HG02840 (cell line): ENCODE data around the gene FGF5.

Experiments
- ATAC-seq: cut with Tn5 transposase; IDR thresholded peaks from one replicate; pipeline ENCODE4 v1.9.1; 2021; ENCODE audit warnings: mild to moderate bottlenecking, moderate library complexity, moderate number of reproducible peaks; ENCODE audit not compliant: unreplicated experiment, low FRiP score

Gene FGF5

GRCh38 chr4:80333121-80333520 lies 66.7 kb downstream of the FGF5 start:
- no peak for ATAC-seq

- no peak for ATAC-seq
Observed at GRCh38 chr4:80334568-80334967, 68.1 kb downstream of the FGF5 start.

GRCh38 chr4:80335226-80335553 lies 68.7 kb downstream of the FGF5 start:
- ATAC-seq: no peak

GRCh38 chr4:80335554-80336358 lies 69.3 kb downstream of the FGF5 start, which contains the start of gene CFAP299:
TSS of gene CFAP299 (plus strand) at chr4:80335730.
- ATAC-seq: peak; percentile 94

DNA sequence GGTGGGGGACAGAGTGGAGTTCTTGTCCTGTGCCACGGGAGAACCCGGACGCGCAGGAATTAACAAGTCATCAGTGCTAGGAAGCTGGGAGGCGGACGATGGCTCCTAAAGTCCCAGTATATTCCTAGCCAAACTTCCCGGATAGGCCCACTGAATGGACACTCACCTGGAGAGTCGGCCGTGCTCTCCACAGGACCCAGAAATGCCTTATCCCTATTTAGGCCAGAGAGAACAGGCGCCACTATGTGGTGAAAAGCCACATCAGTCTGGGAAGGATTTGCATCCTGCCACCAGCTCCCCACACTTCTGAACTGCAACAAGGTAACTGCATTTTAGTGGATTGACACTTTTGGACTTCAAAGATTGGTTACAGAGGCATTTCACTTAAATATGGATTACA lies 70.1 kb downstream of the FGF5 start:
- no peak for ATAC-seq

DNA sequence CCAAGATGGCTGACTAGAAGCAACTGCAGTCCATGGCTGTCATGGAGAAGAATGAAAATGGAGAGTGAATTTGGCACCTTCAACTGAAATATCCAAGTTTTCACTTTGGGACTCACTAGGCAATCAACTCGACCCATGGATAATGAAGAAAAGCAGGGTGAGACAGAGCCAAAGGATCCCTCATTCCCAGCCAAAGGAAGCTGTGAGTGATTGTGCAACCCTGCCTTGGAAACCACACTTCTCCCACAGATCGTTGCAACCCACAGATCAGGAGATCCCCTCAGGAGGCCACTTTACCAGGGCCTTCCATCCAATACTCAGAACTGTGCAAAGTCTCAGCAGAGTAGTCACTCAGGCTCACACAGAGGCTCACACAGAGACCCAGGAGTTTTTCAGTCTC lies 73.6 kb downstream of the FGF5 start:
- no peak for ATAC-seq
